Peyer's patch (tissue), 4 donors: ENCODE data around the gene FAF2.

ENCODE experiments used
- POLR2A ChIP-seq, 2 donors: fragments of 450-650 bp; IDR thresholded peaks; one replicate each; pipeline ENCODE4 v1.5.1; 2017; ENCODE audit warnings: antibody characterized with exemption in 2 of 2, mild to moderate bottlenecking in 2 of 2, moderate library complexity in 2 of 2
- TF ChIP-seq, protein P1 (sequence below), 6 experiments: fragments of 450-650 bp in 4 of 6; fragments of 200-600 bp in 2 of 6; sonication (generic) in 1 of 6; IDR thresholded peaks; one replicate each; pipeline ENCODE4 v1.5.1; 2017 to 2019; ENCODE audit warnings: antibody characterized with exemption in 6 of 6, mild to moderate bottlenecking in 3 of 6, moderate library complexity in 1 of 6

DNA sequence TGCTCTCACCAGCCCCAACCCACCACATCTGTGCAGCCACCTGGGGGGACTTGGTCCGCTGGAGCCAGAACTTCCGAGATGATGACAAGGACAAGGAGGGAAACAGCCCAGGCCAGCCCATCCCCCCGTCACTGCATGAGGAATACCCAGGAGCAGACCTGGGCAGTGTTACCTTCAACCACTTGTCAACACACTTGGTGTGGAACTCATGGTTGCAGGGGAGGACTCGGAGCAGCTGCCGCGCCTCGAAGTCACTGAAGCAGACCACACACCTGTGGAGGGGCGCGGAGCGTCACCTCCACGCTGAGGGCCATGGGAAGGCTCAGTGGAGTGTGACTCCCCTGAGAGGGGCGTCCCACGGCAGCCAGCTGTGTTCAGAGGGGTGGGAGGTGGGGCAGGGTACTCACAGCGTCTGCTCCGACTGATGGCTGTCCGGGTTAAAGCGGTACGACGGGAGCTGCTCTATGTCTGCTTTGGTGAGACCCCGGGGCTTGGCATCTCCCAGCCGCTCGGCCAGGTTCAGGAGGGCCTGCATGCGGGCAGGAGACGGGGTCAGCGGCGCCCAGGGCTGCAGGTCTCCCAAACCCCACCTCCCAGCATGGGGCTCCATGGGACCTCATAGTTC lies 81.0 kb downstream of the FAF2 start:
- TF ChIP-seq, protein P1, sequence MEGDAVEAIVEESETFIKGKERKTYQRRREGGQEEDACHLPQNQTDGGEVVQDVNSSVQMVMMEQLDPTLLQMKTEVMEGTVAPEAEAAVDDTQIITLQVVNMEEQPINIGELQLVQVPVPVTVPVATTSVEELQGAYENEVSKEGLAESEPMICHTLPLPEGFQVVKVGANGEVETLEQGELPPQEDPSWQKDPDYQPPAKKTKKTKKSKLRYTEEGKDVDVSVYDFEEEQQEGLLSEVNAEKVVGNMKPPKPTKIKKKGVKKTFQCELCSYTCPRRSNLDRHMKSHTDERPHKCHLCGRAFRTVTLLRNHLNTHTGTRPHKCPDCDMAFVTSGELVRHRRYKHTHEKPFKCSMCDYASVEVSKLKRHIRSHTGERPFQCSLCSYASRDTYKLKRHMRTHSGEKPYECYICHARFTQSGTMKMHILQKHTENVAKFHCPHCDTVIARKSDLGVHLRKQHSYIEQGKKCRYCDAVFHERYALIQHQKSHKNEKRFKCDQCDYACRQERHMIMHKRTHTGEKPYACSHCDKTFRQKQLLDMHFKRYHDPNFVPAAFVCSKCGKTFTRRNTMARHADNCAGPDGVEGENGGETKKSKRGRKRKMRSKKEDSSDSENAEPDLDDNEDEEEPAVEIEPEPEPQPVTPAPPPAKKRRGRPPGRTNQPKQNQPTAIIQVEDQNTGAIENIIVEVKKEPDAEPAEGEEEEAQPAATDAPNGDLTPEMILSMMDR (IDR thresholded peaks at IDR 0.05), result no peak
- no peak for TF ChIP-seq POLR2A (IDR thresholded peaks at IDR 0.05)
